Naive thymus-derived CD8-positive, alpha-beta T cell (primary cell): ENCODE data around the gene APBB1. TPM values are rescaled to one million over a fixed set of nuclear protein-coding genes. Genes with fewer than 3 reads are reported as not detected.

Experiments used
- ATAC-seq, 2 donors: fragments of 150-1000 bp; cut with Tn5 transposase in 1 of 2; sonication (Bioruptor Pico), chemical (Tn5 transposase) in 1 of 2; 1 replicate in 1 of 2; 2 replicates in 1 of 2; pipeline ENCODE4 v1.10.0; 2021; ENCODE audit warnings: mild to moderate bottlenecking in 2 of 2, moderate library complexity in 2 of 2
- POLR2A ChIA-PET: fragments of 350-600 bp; sonication (Branson Sonifier 250); formaldehyde crosslinking; loops from one replicate; lab custom pipeline; 2021; ENCODE audit warnings: antibody characterized with exemption; lab: Charles Lee
- DNase-seq, 10 donors: peaks; one replicate each; pipeline versions ENCODE4 v3.0.0 to v3.0.0-alpha.2; 2020 to 2022
- H3K27ac Mint-ChIP-seq, 10 donors: one replicate each; pipeline ENCODE4 v1.8.0; 2020 to 2022; ENCODE audit warnings: mild to moderate bottlenecking in 10 of 10, mixed read lengths in 10 of 10, moderate library complexity in 4 of 10, inconsistent platforms in 1 of 10
- H3K27me3 Mint-ChIP-seq, 5 donors: one replicate each; pipeline ENCODE4 v1.8.0; 2021 to 2022; ENCODE audit warnings: mixed read lengths in 5 of 5
- H3K36me3 Mint-ChIP-seq, 3 donors: one replicate each; pipeline ENCODE4 v1.8.0; 2020 to 2022; ENCODE audit warnings: mixed read lengths in 3 of 3, mild to moderate bottlenecking in 2 of 3, inconsistent platforms in 1 of 3
- H3K4me1 Mint-ChIP-seq, 4 donors: one replicate each; pipeline ENCODE4 v1.8.0; 2021 to 2022; ENCODE audit warnings: mixed read lengths in 4 of 4
- H3K4me3 Mint-ChIP-seq, 10 donors: one replicate each; pipeline ENCODE4 v1.8.0; 2020 to 2022; ENCODE audit warnings: mild to moderate bottlenecking in 10 of 10, mixed read lengths in 10 of 10, moderate library complexity in 6 of 10, inconsistent platforms in 1 of 10
- H3K9me3 Mint-ChIP-seq, 9 donors: one replicate each; pipeline ENCODE4 v1.8.0; 2020 to 2022; ENCODE audit warnings: mixed read lengths in 9 of 9, mild to moderate bottlenecking in 3 of 9, inconsistent platforms in 1 of 9, moderate library complexity in 1 of 9
- polyA plus RNA-seq, 3 donors: library from polyadenylated mRNA; unstranded; fragments of 300-500 nt; fragmentation: Illumina TruSeq; gene quantifications; one replicate each; pipeline ENCODE4 v1.2.3, GENCODE V29; 2021
- total RNA-seq, 8 experiments: library from RNA in 2 of 8; stranded (reverse) in 2 of 8; gene quantifications; one replicate each; pipeline ENCODE4 v1.2.3 and lab custom pipeline; 2021 to 2026

The APBB1 gene
- total and polyA plus RNA-seq, 5 experiments from 2014 or later = 115 to 196 (median 141) TPM

DNA sequence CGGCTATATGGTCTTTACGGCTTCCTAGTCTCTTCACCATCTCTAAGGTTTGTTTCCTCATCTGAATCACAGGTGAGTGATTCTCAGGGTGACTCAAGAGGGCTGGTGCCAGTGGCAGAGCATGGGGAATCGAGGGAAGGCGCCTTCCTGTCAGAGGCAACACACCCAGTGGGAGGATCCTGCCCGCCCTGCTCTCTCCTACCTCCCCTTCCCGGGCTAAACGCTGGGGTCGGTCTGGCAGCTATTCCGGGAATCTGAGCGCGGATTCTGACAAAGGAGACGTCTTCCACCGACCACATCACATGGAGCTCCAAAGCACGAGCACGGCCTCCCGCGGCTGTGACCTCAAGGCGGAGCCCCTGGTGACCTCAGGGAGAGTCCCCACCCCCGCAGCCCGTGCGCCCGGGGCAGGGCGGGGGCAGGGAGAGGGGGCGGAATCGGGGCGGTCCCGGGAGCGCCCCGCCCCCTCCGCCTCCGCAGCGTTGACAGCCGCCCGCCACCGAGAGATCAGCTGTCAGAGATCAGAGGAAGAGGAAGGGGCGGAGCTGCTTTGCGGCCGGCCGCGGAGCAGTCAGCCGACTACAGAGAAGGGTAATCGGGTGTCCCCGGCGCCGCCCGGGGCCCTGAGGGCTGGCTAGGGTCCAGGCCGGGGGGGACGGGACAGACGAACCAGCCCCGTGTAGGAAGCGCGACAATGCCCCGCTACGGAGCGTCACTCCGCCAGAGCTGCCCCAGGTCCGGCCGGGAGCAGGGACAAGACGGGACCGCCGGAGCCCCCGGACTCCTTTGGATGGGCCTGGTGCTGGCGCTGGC lies 28.8 kb downstream of the APBB1 start, which contains the start of gene SMPD1:
TSS of gene SMPD1 (plus strand) at position 570 of the 813 bp plus-strand sequence. CDS start at position 695, 125 bp downstream.
- Mint-ChIP-seq H3K27ac (peak within 1 kb of the TSS; percentile 96 to 99 (median 98)), H3K36me3 (peaks cover 0 to 28% (median 3%) of the 10 kb centered on the region in 3 donors), H3K9me3 (no peaks in the 10 kb centered on the region), H3K4me1 (peaks cover 35 to 82% (median 67%) of the 10 kb centered on the region in 4 donors), H3K27me3 (no peaks in the 10 kb centered on the region), H3K4me3 (peak within 1 kb of the TSS; percentile 91 to 97 (median 93))
- POLR2A ChIA-PET = interaction anchor here (0.6 to 13.1 kb wide), 17 partner anchors 11 to 356 kb away, joined by 3 to 358 read pairs (median 4); partner anchors contain the start of genes APBB1, ARFIP2, HPX and MRPL17
- DNase-seq (peak; percentile 90 to 97 (median 92)), ATAC-seq (peak; percentile 83 to 85)

DNA sequence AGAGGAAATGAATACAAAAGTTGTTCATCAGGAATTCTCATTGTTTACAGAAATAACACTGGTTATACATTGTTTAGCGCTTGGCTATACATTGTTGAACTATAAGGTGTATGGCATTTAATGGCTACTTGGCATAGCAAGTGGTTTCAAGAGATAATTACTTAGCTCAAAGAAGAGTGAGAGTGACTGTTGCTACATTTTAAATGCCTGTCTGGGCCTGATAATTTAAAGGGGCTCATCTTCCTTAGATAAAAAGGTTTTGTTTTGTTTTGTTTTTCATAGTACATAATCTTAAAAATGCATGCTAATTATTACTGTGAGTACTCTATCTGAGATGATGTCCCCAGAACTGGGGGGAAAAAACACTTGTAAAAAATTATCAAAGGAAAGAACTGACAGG lies 30.1 kb downstream of the APBB1 start:
- Mint-ChIP-seq H3K4me1 (peaks cover 33 to 74% (median 60%) of the 10 kb centered on the region in 4 donors), H3K27ac (peak overlapping the region; percentile 56 to 99 (median 97)), H3K36me3 (peaks cover 0 to 16% (median 3%) of the 10 kb centered on the region in 3 donors), H3K27me3 (no peaks in the 10 kb centered on the region), H3K4me3 (peak overlapping the region in 5 of 10 donors; percentile 59 to 96 (median 93)), H3K9me3 (no peaks in the 10 kb centered on the region)
- POLR2A ChIA-PET = interaction anchor here (5.0 to 13.1 kb wide), 3 partner anchors 10 to 32 kb away, joined by 71 to 358 read pairs (median 161); partner anchors contain the start of gene APBB1
- ATAC-seq (no peak), DNase-seq (no peak)

DNA sequence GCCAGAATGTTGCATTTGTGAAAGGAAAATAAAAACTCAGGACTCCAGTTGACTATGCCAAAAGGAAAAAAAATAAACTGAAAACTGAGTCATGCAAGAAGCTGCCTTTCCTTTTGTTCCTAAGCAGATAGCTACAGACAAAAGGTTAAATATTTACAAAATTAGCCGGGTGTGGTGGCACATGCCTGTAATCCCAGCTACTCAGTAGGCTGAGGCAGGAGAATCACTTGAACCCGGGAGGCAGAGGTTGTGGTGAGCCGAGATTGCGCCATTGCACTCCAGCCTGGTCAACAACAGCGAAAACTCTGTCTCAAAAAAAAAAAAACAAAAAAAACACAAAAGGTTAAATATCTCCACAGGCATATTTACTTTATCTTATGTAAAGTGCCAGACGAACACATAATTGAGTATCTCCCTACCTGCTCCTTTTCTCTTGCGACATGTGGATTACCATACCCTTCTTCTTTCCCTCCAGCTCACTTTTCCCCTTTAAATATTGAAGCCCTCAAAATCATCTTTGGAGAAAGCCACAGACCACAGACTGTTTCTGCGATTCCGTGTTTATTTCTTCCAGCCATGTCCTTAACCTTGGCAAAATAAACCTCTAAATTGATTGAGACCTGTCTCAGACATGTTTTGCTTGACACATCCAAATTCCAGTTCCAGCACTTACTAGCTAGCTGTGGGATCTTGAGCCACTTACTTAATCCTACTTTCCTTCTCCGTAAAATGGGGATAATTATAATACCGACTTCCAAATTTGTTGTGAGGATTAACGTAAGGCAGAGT lies 30.9 kb downstream of the APBB1 start:
- Mint-ChIP-seq H3K9me3 (no peaks in the 10 kb centered on the region), H3K27me3 (no peaks in the 10 kb centered on the region), H3K36me3 (peaks cover 0 to 9% (median 3%) of the 10 kb centered on the region in 3 donors), H3K27ac (peak overlapping the region in 7 of 10 donors; percentile 56 to 97 (median 75)), H3K4me3 (no peak overlapping the region), H3K4me1 (peaks cover 25 to 66% (median 52%) of the 10 kb centered on the region in 4 donors)
- POLR2A ChIA-PET = interaction anchor here (0.6 to 13.1 kb wide), 3 partner anchors 15 to 93 kb away, joined by 3 to 358 read pairs (median 161); partner anchors contain the start of genes APBB1, ARFIP2 and TIMM10B
- DNase-seq = no peak
- ATAC-seq = no peak

DNA sequence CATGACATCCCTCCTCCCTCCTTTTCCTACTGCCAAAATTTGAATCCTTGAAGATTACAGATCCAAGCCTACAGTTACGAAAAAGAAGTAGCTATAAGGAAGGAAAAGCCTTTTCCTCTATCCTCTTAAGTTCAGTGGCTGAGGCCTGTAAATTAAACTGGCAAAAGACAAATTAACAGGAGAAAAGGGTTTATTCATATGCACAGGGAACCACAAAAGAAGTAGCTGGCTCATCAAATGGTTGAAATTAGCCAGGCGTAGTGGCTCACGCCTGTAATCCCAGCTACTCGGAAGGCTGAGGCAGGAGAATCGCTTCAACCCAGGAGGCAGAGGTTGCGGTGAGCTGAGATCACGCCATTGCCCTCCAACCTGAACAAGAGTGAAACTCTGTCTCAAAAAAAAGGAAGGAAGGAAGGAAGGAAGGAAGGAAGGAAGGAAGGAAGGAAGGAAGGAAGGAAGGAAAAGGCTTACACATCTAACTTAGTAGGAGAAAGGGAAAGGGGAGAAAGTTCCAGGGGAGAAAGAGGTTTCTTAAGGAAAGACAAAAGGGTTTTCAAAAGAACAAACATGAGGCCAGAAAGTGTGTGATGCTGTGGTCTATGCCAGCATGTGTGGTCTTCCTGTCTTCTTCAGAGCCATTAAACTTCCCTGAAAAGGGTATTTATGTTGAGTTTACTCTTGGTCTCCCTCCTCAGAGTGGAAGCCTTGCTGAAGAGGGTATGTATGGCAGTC lies 33.7 kb downstream of the APBB1 start:
- Mint-ChIP-seq H3K9me3 (no peaks in the 10 kb centered on the region), H3K27ac (peak overlapping the region in 4 of 10 donors; percentile 25 to 78 (median 50)), H3K4me3 (peak overlapping the region in 1 of 10 donors; percentile 7), H3K36me3 (no peaks in the 10 kb centered on the region), H3K4me1 (peaks cover 13 to 42% (median 31%) of the 10 kb centered on the region in 4 donors), H3K27me3 (no peaks in the 10 kb centered on the region)
- POLR2A ChIA-PET = interaction anchor here (0.6 to 13.1 kb wide), 5 partner anchors 18 to 128 kb away, joined by 4 to 358 read pairs (median 6); partner anchors contain the start of gene APBB1
- ATAC-seq (no peak), DNase-seq (no peak)

DNA sequence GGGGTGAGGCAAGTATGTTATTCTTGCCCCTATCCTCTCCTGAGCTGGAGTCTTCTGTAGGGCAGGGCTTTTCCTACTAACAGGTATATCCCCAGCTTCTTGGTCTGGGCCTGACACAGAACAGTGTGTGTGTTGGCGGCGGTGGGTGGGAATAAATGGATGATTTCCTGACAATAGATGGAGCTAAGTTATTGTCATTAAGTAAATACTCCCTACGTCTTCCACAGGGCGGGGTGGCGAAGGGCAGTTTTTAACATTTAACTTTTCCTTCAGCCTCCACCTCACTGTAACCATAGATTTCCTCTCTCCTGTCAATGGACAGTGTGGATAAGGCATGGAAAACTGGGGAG lies 40.3 kb downstream of the APBB1 start:
- no peak for DNase-seq
- Mint-ChIP-seq H3K27ac (peak overlapping the region; percentile 46 to 96 (median 92)), H3K27me3 (no peaks in the 10 kb centered on the region), H3K36me3 (no peaks in the 10 kb centered on the region), H3K4me3 (peak overlapping the region; percentile 53 to 84 (median 70)), H3K9me3 (no peaks in the 10 kb centered on the region), H3K4me1 (peaks cover 21 to 37% (median 33%) of the 10 kb centered on the region in 4 donors)
- ATAC-seq = no peak
- POLR2A ChIA-PET = interaction anchor here (1.0 to 8.2 kb wide), 23 partner anchors 12 to 305 kb away, joined by 3 to 102 read pairs (median 6); partner anchors contain the start of genes APBB1, ARFIP2, HPX and ILK

DNA sequence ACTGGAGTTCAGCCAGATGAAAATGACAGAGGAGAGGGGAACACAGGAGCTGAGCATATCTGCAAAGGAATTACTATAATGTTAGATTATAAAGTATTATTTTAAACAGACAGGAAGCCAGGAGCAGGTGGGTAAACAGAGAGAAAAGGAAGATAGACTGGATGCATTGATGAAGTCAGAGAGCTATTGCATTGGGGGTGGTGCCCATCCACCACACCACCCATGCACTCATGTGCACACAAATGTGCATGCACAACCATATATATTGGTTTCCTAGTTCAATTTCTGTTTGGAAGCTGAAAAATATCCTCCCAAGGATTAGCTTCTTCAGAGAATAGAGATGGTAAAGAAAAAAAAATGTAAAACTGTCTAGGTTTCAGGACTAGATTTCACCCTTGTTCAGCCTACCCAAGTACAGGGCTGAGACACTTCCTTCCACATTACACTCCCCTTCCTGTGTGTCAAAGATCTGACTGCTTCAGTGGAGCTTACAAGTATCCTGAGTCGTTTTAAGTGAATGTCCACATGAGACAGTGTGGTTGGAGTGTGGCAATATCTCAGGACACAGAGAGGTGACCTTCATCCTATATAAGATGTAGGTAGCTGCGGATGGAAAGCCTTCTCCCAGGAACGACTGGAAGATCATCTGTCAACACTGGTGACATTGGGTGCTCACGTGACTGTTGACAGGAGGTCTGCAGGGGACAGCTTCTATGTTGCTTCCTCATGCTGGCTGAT lies 40.8 kb downstream of the APBB1 start:
- Mint-ChIP-seq H3K27me3 (no peaks in the 10 kb centered on the region), H3K9me3 (no peaks in the 10 kb centered on the region), H3K27ac (peak overlapping the region; percentile 46 to 96 (median 92)), H3K4me1 (peaks cover 21 to 37% (median 33%) of the 10 kb centered on the region in 4 donors), H3K4me3 (peak overlapping the region; percentile 53 to 84 (median 70)), H3K36me3 (no peaks in the 10 kb centered on the region)
- POLR2A ChIA-PET = interaction anchor here (1.1 to 8.2 kb wide), 19 partner anchors 13 to 305 kb away, joined by 3 to 102 read pairs (median 6); partner anchors contain the start of genes APBB1, ARFIP2, HPX and ILK
- ATAC-seq = peak; percentile 86 to 92
- DNase-seq = peak in 3 of 10 donors; percentile 10 to 43 (median 42)

DNA sequence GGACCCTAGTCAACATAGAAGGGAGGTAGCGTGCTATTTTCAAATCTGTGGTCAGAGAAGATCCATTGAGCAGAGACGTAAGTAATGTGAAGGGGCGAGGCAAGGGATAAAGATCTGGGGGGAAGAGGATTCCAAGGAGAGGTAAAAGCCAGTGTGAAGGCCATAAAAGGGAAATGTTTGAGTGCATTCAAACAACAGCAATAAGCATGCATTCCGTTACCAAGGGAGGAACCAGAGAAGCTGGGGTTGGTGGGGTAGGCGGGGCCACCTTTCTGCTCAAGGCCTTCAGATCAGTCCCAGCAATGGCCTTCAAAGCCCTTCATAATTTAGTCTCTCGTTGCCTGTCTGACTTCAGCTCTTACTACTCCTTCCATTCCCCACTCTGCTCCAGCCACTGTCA lies 47.1 kb downstream of the APBB1 start:
- no peaks in the 10 kb centered on the region for H3K36me3 Mint-ChIP-seq
- H3K4me3 Mint-ChIP-seq = no peak overlapping the region
- H3K27me3 Mint-ChIP-seq = no peaks in the 10 kb centered on the region
- POLR2A ChIA-PET = interaction anchor here (1.0 kb wide), 1 partner anchor 31 kb away, joined by 3 read pairs; no protein-coding TSS in a partner anchor
- no peak for DNase-seq
- ATAC-seq = no peak
- H3K4me1 Mint-ChIP-seq = peaks cover 3 to 10% (median 5%) of the 10 kb centered on the region in 4 donors
- no peak overlapping the region for H3K27ac Mint-ChIP-seq
- no peaks in the 10 kb centered on the region for H3K9me3 Mint-ChIP-seq

DNA sequence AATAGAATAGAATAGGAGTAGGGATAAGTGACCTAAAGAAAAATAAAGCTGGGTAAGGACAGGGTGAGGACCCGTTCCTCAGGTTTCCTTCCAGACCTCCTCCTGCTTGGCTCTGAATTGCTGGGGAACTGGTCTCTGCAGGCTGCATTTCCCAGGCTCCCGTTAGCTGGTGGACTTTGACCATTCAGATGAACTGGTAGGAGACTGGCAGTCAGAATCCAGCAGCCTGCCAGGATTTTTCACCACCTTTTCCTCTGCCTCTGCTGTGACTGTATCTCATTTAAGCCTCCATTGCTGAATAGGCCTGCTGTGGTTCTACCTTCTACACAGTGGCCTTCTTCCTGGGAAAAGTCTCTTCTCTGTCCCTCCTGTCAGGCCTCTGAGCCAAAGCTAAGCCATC lies 53.2 kb downstream of the APBB1 start:
- ATAC-seq (no peak), DNase-seq (no peak)
- Mint-ChIP-seq H3K27me3 (no peaks in the 10 kb centered on the region), H3K36me3 (no peaks in the 10 kb centered on the region), H3K27ac (no peak overlapping the region), H3K4me1 (peaks cover 0 to 6% (median 0%) of the 10 kb centered on the region in 4 donors), H3K9me3 (no peaks in the 10 kb centered on the region), H3K4me3 (no peak overlapping the region)
- POLR2A ChIA-PET = no interaction called here

DNA sequence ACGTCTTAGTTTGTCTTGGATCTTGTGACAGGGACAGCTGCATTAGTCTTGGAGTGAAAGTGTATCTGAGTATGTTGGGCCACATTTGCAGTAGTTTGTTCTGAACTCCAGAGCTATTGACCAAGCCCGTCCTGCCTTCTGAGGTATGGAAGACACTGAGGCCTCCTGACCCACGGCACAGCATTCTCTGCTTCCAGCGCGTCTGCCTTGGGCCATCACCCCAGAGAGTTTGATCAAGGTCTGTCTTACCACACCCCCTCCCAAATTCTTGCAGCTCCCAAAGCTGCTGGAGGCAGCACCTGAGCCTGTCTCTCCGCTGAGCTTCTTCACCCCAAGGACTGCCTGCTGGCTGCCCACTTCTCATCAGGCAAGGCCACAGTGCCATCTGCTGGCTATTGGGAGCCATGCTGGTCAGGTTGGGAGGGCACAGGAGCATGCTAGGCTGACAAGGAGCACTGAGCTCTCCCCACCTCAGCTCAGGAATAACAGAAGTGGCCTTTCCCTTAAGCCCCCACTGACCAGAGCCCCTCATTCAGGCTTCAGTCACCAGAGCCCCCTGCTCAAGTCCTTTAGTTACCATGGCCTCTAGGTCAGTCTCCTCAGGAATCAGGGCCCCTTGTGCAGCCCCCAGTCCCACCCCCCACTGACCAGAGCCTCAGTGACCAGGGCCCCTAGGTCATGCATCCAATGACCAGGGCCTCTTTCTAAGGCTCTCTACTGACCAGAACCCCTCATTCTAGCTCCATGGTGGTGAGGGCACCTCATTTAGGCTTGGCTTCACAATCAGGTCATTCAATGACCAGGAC lies 55.8 kb downstream of the APBB1 start:
- peak; percentile 87 to 92 for ATAC-seq
- H3K36me3 Mint-ChIP-seq = no peaks in the 10 kb centered on the region

DNA sequence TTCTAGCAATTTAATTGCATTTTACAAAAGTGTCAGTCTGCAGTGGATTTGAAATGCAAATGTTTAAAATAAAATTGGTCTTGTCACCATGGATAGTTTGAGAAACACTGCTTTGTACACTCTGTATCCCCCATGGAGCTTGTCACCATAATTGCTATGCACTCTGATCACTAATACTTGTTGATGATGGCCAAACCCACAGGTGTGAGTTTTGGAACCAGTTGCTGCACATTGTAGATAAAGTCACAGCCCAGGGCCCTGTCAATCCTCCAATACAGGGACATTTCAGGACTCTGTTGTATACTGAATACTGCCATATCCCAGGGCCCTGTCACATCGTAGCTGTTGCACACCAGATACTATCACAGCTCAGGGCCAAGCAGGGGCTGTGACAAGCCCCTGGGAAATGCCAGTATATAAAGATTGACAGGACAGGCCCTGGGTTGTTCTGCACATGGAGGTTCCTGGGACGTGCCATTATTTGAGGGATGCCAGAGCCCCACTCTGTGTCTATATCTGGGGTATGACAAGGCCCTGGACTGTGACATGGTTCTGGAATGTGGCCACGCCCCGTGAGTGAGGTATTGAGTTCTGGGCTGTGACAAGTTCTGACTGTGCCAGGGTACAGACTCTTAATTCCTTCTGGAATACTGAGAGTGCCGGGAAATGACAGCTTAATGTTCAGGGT lies 56.6 kb downstream of the APBB1 start:
- DNase-seq = no peak
- Mint-ChIP-seq H3K27ac (no peak overlapping the region), H3K36me3 (no peaks in the 10 kb centered on the region), H3K4me3 (no peak overlapping the region), H3K4me1 (peaks cover 0 to 6% (median 0%) of the 10 kb centered on the region in 4 donors), H3K27me3 (no peaks in the 10 kb centered on the region), H3K9me3 (no peaks in the 10 kb centered on the region)
- ATAC-seq = no peak
- POLR2A ChIA-PET = interaction anchor here (1.1 to 1.6 kb wide), 2 partner anchors 16 to 41 kb away, joined by 4 to 9 read pairs; no protein-coding TSS in a partner anchor

More for the DNA sequence above, 55.8 kb downstream of the APBB1 start:
- Mint-ChIP-seq H3K4me3 (no peak overlapping the region), H3K27me3 (no peaks in the 10 kb centered on the region), H3K27ac (no peak overlapping the region), H3K9me3 (no peaks in the 10 kb centered on the region), H3K4me1 (peaks cover 0 to 6% (median 0%) of the 10 kb centered on the region in 4 donors)
- DNase-seq = peak; percentile 36 to 81 (median 57)
- POLR2A ChIA-PET = interaction anchor here (1.1 to 1.6 kb wide), 2 partner anchors 15 to 40 kb away, joined by 4 to 9 read pairs; no protein-coding TSS in a partner anchor
